SU-DHL-6 (cell line): Measurements from ENCODE around the gene FBXO44.

ENCODE experiments used
- H2AFZ ChIP-seq: fragments of 200-600 bp; sonication (generic); 2 replicates; pipeline ENCODE4 v1.6.1; 2014; ENCODE audit warnings: low read depth, mild to moderate bottlenecking, moderate library complexity, mixed read lengths, antibody characterized with exemption, low read length; ENCODE audit not compliant: severe bottlenecking
- H3F3A ChIP-seq: fragments of 200-600 bp; shearing (Covaris generic); 2 replicates; pipeline ENCODE4 v1.6.0; 2016; ENCODE audit warnings: antibody characterized with exemption, mild to moderate bottlenecking; ENCODE audit not compliant: insufficient read depth
- H3K27ac ChIP-seq: fragments of 200-600 bp; sonication (generic); 2 replicates; pipeline ENCODE4 v1.5.1; 2016; ENCODE audit warnings: low read depth, mild to moderate bottlenecking, low read length, moderate library complexity, mixed read lengths
- H3K27me3 ChIP-seq: fragments of 200-600 bp; sonication (generic), shearing (Covaris generic); 2 replicates; pipeline ENCODE4 v1.6.0; 2014; ENCODE audit warnings: mild to moderate bottlenecking, low read length
- H3K36me3 ChIP-seq: fragments of 200-600 bp; sonication (generic); 2 replicates; pipeline ENCODE4 v1.6.1; 2014; ENCODE audit warnings: mild to moderate bottlenecking, low read length, mixed read lengths
- H3K4me2 ChIP-seq: fragments of 300-600, 200-600 bp; shearing (Covaris generic), sonication (generic); 2 replicates; pipeline ENCODE4 v1.6.0; 2014; ENCODE audit warnings: low read length, low read depth, mild to moderate bottlenecking; ENCODE audit not compliant: poor library complexity, severe bottlenecking
- H3K4me3 ChIP-seq: fragments of 200-600 bp; sonication (generic); 2 replicates; pipeline ENCODE4 v1.5.1; 2014; ENCODE audit warnings: antibody characterized with exemption, low read length, mild to moderate bottlenecking, mixed read lengths; ENCODE audit not compliant: insufficient read depth, poor library complexity, severe bottlenecking
- H3K79me2 ChIP-seq: fragments of 200-600 bp; sonication (generic); 2 replicates; pipeline ENCODE4 v1.6.1; 2014; ENCODE audit warnings: mild to moderate bottlenecking, low read length, moderate library complexity; ENCODE audit not compliant: insufficient read depth
- H3K9ac ChIP-seq: fragments of 200-600 bp; sonication (generic); 2 replicates; pipeline ENCODE4 v1.7.0; 2014; ENCODE audit warnings: mild to moderate bottlenecking, low read length
- H3K9me2 ChIP-seq: fragments of 200-600 bp; sonication (generic); replicated peaks from 2 replicates; pipeline ENCODE4 v1.6.1; 2014; ENCODE audit warnings: low read length; ENCODE audit not compliant: insufficient read depth
- H3K9me3 ChIP-seq: fragments of 200-600 bp; sonication (generic); 2 replicates; pipeline ENCODE4 v1.6.1; 2014; ENCODE audit warnings: low read length, mixed read lengths; ENCODE audit not compliant: insufficient read depth
- H4K20me1 ChIP-seq: fragments of 200-600 bp; sonication (generic); 2 replicates; pipeline ENCODE4 v1.6.1; 2014; ENCODE audit warnings: low read depth, mild to moderate bottlenecking, antibody characterized with exemption, low read length, moderate library complexity, mixed read lengths
- CTCF ChIP-seq: fragments of 200-600 bp; sonication (generic); IDR thresholded peaks from one replicate; pipeline ENCODE4 v1.5.1; 2017; ENCODE audit warnings: antibody characterized with exemption, mild to moderate bottlenecking, low read length, moderate library complexity; ENCODE audit not compliant: insufficient read depth, poor library complexity, severe bottlenecking
- EZH2phosphoT487 ChIP-seq: fragments of 200-600 bp; sonication (generic), shearing (Covaris generic); conservative IDR thresholded peaks from 2 replicates; pipeline ENCODE4 v1.6.1; 2018; ENCODE audit warnings: mild to moderate bottlenecking, antibody characterized with exemption, low read length, moderate library complexity, mixed read lengths

The FBXO44 gene

GRCh38 chr1:11675325-11675724, 20.6 kb downstream of the FBXO44 start:
- no peak for TF ChIP-seq EZH2phosphoT487
- no peak for TF ChIP-seq CTCF
- Histone ChIP-seq H3K36me3 (no peaks in the 10 kb centered on the region), H3K9me2 (no peaks in the 10 kb centered on the region), H3K9me3 (no peaks in the 10 kb centered on the region), H3F3A (no peaks in the 10 kb centered on the region), H2AFZ (no peak overlapping the region), H3K4me3 (no peak overlapping the region), H3K27ac (no peak overlapping the region), H3K27me3 (no peaks in the 10 kb centered on the region), H4K20me1 (no peaks in the 10 kb centered on the region), H3K79me2 (no peaks in the 10 kb centered on the region), H3K4me2 (no peak overlapping the region), H3K9ac (no peak overlapping the region)

GRCh38 chr1:11676386-11677103, 21.9 kb downstream of the FBXO44 start:
- H3K36me3 ChIP-seq = no peaks in the 10 kb centered on the region
- H4K20me1 ChIP-seq = no peaks in the 10 kb centered on the region
- no peaks in the 10 kb centered on the region for H3K27me3 ChIP-seq
- no peaks in the 10 kb centered on the region for H3K79me2 ChIP-seq
- no peaks in the 10 kb centered on the region for H3F3A ChIP-seq
- H3K9me2 ChIP-seq = no peaks in the 10 kb centered on the region
- no peak overlapping the region for H3K27ac ChIP-seq
- TF ChIP-seq CTCF (no peak), EZH2phosphoT487 (no peak)
- no peak overlapping the region for H3K4me2 ChIP-seq
- H2AFZ ChIP-seq = no peak overlapping the region
- no peak overlapping the region for H3K9ac ChIP-seq
- H3K9me3 ChIP-seq = no peaks in the 10 kb centered on the region
- H3K4me3 ChIP-seq = no peak overlapping the region

GRCh38 chr1:11678442-11678841, 23.8 kb downstream of the FBXO44 start:
- TF ChIP-seq EZH2phosphoT487 (no peak), CTCF (no peak)
- Histone ChIP-seq H3K27me3 (no peaks in the 10 kb centered on the region), H3K4me3 (no peak overlapping the region), H3K9ac (no peak overlapping the region), H4K20me1 (no peaks in the 10 kb centered on the region), H3K9me3 (no peaks in the 10 kb centered on the region), H3K27ac (no peak overlapping the region), H3K4me2 (no peak overlapping the region), H2AFZ (no peak overlapping the region), H3K36me3 (no peaks in the 10 kb centered on the region), H3K79me2 (no peaks in the 10 kb centered on the region), H3F3A (no peaks in the 10 kb centered on the region), H3K9me2 (no peaks in the 10 kb centered on the region)
